ENCODE results near the gene DNPH1. TPM values are rescaled to one million over a fixed set of nuclear protein-coding genes. Genes with fewer than 3 reads are reported as not detected.

DNPH1 gene
- total RNA-seq, 1 donor = 21.6 TPM

- no peak for TF ChIP-seq CTCF (IDR thresholded peaks at IDR 0.05; ENCODE audit: insufficient read depth, low read depth, low read length)
- no peak overlapping the region for H3K4me3 ChIP-seq (ENCODE audit: low read depth, low read length)
- DNase-seq (ENCODE audit: low read depth) = no peak
These were observed 24.1 kb upstream of the DNPH1 start for GRCh38 chr6:43253401-43253800.

- no peak for TF ChIP-seq CTCF (IDR thresholded peaks at IDR 0.05; ENCODE audit: insufficient read depth, low read depth, low read length)
- H3K4me3 ChIP-seq (ENCODE audit: low read depth, low read length) = no peak overlapping the region
- no peak for DNase-seq (ENCODE audit: low read depth)
These were observed 21.7 kb upstream of the DNPH1 start for GRCh38 chr6:43250992-43251373.

- H3K4me3 ChIP-seq (ENCODE audit: low read depth, low read length) = no peak overlapping the region
- TF ChIP-seq CTCF (IDR thresholded peaks at IDR 0.05; ENCODE audit: insufficient read depth, low read depth, low read length) = no peak
- DNase-seq (ENCODE audit: low read depth) = no peak
These were observed 19.5 kb upstream of the DNPH1 start for GRCh38 chr6:43248791-43249190.

- no peak for DNase-seq (ENCODE audit: low read depth)
- TF ChIP-seq CTCF (IDR thresholded peaks at IDR 0.05; ENCODE audit: insufficient read depth, low read depth, low read length) = no peak
- no peak overlapping the region for H3K4me3 ChIP-seq (ENCODE audit: low read depth, low read length)
These were observed 18.8 kb upstream of the DNPH1 start for GRCh38 chr6:43248101-43248500.

GRCh38 chr6:43247114-43247999 lies 18.1 kb upstream of the DNPH1 start:
- DNase-seq (ENCODE audit: low read depth) = peak; percentile 10
- TF ChIP-seq CTCF (IDR thresholded peaks at IDR 0.05; ENCODE audit: insufficient read depth, low read depth, low read length) = no peak
- H3K4me3 ChIP-seq (ENCODE audit: low read depth, low read length) = peak overlapping the region; percentile 52

GRCh38 chr6:43246301-43247113 lies 17.2 kb upstream of the DNPH1 start:
- H3K4me3 ChIP-seq (ENCODE audit: low read depth, low read length) = peak overlapping the region; percentile 52
- DNase-seq (ENCODE audit: low read depth) = peak; percentile 5
- no peak for TF ChIP-seq CTCF (IDR thresholded peaks at IDR 0.05; ENCODE audit: insufficient read depth, low read depth, low read length)
